H1 (cell line): ENCODE data around the gene TRAPPC5. TPM values are rescaled to one million over a fixed set of nuclear protein-coding genes. Genes with fewer than 3 reads are reported as not detected.

Experiments
- CTCF ChIA-PET: fragments of 300-600 bp; sonication (Branson Sonifier 250); formaldehyde crosslinking; loops from one replicate; lab custom pipeline; 2021; ENCODE audit not compliant: partially characterized antibody; lab: Charles Lee
- POLR2A ChIA-PET: fragments of 300-600 bp; sonication (Branson Sonifier 250); formaldehyde crosslinking; loops from one replicate; lab custom pipeline; 2021; ENCODE audit warnings: inconsistent platforms; ENCODE audit not compliant: partially characterized antibody; lab: Charles Lee
- DNase-seq, 2 experiments: peaks; one replicate each; pipeline versions ENCODE4 v3.0.0 to v3.0.0-alpha.2; 2010 to 2022; ENCODE audit warnings: low spot score in 2 of 2, low read depth in 1 of 2, mixed read lengths in 1 of 2
- FAIRE-seq: peaks from 2 replicates; lab custom pipeline; 2011; peaks lifted over from hg19 to GRCh38; lab: Jason Lieb, UNC
- H2AFZ ChIP-seq: 2 replicates; pipeline ENCODE4 v1.8.1; 2012; ENCODE audit warnings: low read length, inconsistent platforms
- H2AK5ac ChIP-seq: 2 replicates; pipeline ENCODE4 v1.6.1; 2013; ENCODE audit warnings: low read depth, low read length
- H2BK120ac ChIP-seq: replicated peaks from 2 replicates; pipeline ENCODE3; 2013; ENCODE audit warnings: low read depth, low read length, inconsistent platforms
- H2BK12ac ChIP-seq: 2 replicates; pipeline ENCODE4 v1.6.1; 2013; ENCODE audit warnings: low read depth, low read length
- H2BK15ac ChIP-seq: 2 replicates; pipeline ENCODE4 v1.6.1; 2013; ENCODE audit warnings: low read length
- H2BK20ac ChIP-seq: 2 replicates; pipeline ENCODE4 v1.6.1; 2013; ENCODE audit warnings: low read length
- H2BK5ac ChIP-seq: 2 replicates; pipeline ENCODE4 v1.6.1; 2013; ENCODE audit warnings: low read depth, low read length
- H3K14ac ChIP-seq: 2 replicates; pipeline ENCODE4 v1.6.1; 2013; ENCODE audit warnings: inconsistent platforms; ENCODE audit not compliant: insufficient read length
- H3K18ac ChIP-seq: 2 replicates; pipeline ENCODE4 v1.6.1; 2013; ENCODE audit warnings: low read length; ENCODE audit errors: extremely low read depth
- H3K23ac ChIP-seq: 2 replicates; pipeline ENCODE4 v1.6.1; 2013; ENCODE audit warnings: inconsistent platforms; ENCODE audit not compliant: insufficient read length
- H3K23me2 ChIP-seq: 2 replicates; pipeline ENCODE4 v1.6.1; 2013; ENCODE audit warnings: low read depth, low read length
- H3K27ac ChIP-seq: 2 replicates; pipeline ENCODE4 v1.6.1; 2011; ENCODE audit warnings: low read depth, low read length, inconsistent platforms
- H3K27me3 ChIP-seq, 4 experiments: replicated peaks in 1 of 4; 1 replicate in 1 of 4; 2 replicates in 3 of 4; pipeline versions ENCODE4 v1.6.1 to v1.8.1; 2011 to 2013; ENCODE audit warnings: low read length in 3 of 4, mild to moderate bottlenecking in 3 of 4, inconsistent platforms in 2 of 4, mixed read lengths in 2 of 4, moderate library complexity in 1 of 4; ENCODE audit not compliant: control insufficient read depth in 3 of 4, insufficient read depth in 3 of 4; ENCODE audit errors: extremely low read depth in 1 of 4
- H3K36me3 ChIP-seq, 4 experiments: 2 replicates each; pipeline versions ENCODE4 v1.6.1 to v1.8.1; 2011 to 2013; ENCODE audit warnings: mild to moderate bottlenecking in 4 of 4, low read length in 3 of 4, moderate library complexity in 2 of 4, control low read depth in 1 of 4, inconsistent platforms in 1 of 4; ENCODE audit not compliant: insufficient read depth in 4 of 4, control insufficient read depth in 2 of 4
- H3K4ac ChIP-seq: replicated peaks from 2 replicates; pipeline ENCODE3; 2013; ENCODE audit warnings: low read length, low read depth, mixed read lengths, inconsistent platforms; ENCODE audit not compliant: insufficient read length
- H3K4me1 ChIP-seq, 4 experiments: replicated peaks in 1 of 4; 1 replicate in 1 of 4; 2 replicates in 3 of 4; pipeline versions ENCODE4 v1.6.1 to v1.8.1; 2011 to 2013; ENCODE audit warnings: low read length in 3 of 4, inconsistent platforms in 2 of 4, mixed read lengths in 1 of 4; ENCODE audit not compliant: insufficient read depth in 4 of 4, control insufficient read depth in 3 of 4
- H3K4me2 ChIP-seq, 2 experiments: 2 replicates each; pipeline versions ENCODE4 v1.6.1 to v1.8.1; 2011 to 2013; ENCODE audit warnings: low read depth in 2 of 2, low read length in 2 of 2, control low read depth in 1 of 2, inconsistent platforms in 1 of 2, mild to moderate bottlenecking in 1 of 2; ENCODE audit not compliant: insufficient read depth in 1 of 2
- H3K4me3 ChIP-seq, 4 experiments: fragments of 200-600, 300-600 bp in 1 of 4; sonication (generic), shearing (Covaris generic), sonication (Bioruptor Twin) in 1 of 4; 2 replicates each; pipeline versions ENCODE4 v1.5.1 to v1.8.1; 2011 to 2016; ENCODE audit warnings: low read length in 4 of 4, low read depth in 3 of 4, control low read depth in 2 of 4, inconsistent platforms in 2 of 4, mild to moderate bottlenecking in 2 of 4, mixed read lengths in 1 of 4, moderate library complexity in 1 of 4; ENCODE audit not compliant: insufficient read depth in 2 of 4; ENCODE audit errors: extremely low read depth in 1 of 4
- H3K56ac ChIP-seq: replicated peaks from 2 replicates; pipeline ENCODE3; 2013; ENCODE audit warnings: low read depth, mild to moderate bottlenecking, mixed read lengths, low read length, inconsistent platforms; ENCODE audit not compliant: insufficient read length
- H3K79me1 ChIP-seq: 2 replicates; pipeline ENCODE4 v1.6.1; 2013; ENCODE audit warnings: low read depth, low read length, control low read depth
- H3K79me2 ChIP-seq, 2 experiments: 2 replicates each; pipeline versions ENCODE4 v1.6.1 to v1.8.1; 2012 to 2013; ENCODE audit warnings: low read length in 2 of 2, mild to moderate bottlenecking in 2 of 2, inconsistent platforms in 1 of 2; ENCODE audit not compliant: insufficient read depth in 2 of 2, control insufficient read depth in 1 of 2
- H3K9ac ChIP-seq, 4 experiments: replicated peaks in 1 of 4; 1 replicate in 1 of 4; 2 replicates in 3 of 4; pipeline versions ENCODE4 v1.6.1 to v1.8.1; 2011 to 2013; ENCODE audit warnings: low read depth in 3 of 4, low read length in 3 of 4, control low read depth in 2 of 4, mild to moderate bottlenecking in 2 of 4, moderate library complexity in 2 of 4, inconsistent platforms in 1 of 4; ENCODE audit errors: extremely low read depth in 1 of 4
- H3K9me3 ChIP-seq, 2 experiments: 2 replicates each; pipeline versions ENCODE4 v1.6.1 to v1.8.1; 2012 to 2013; ENCODE audit warnings: mild to moderate bottlenecking in 2 of 2, moderate library complexity in 2 of 2, control low read depth in 1 of 2, inconsistent platforms in 1 of 2, low read depth in 1 of 2, low read length in 1 of 2, mixed read lengths in 1 of 2; ENCODE audit not compliant: insufficient read depth in 2 of 2
- H4K20me1 ChIP-seq, 2 experiments: replicated peaks in 1 of 2; 2 replicates each; pipeline versions ENCODE3 to v1.8.1; 2011 to 2013; ENCODE audit warnings: inconsistent platforms in 2 of 2, low read length in 2 of 2, mild to moderate bottlenecking in 1 of 2; ENCODE audit not compliant: insufficient read depth in 2 of 2, control insufficient read depth in 1 of 2
- H4K5ac ChIP-seq: 2 replicates; pipeline ENCODE4 v1.6.1; 2013; ENCODE audit warnings: low read length, low read depth, mixed read lengths, inconsistent platforms; ENCODE audit not compliant: insufficient read length
- H4K8ac ChIP-seq: 2 replicates; pipeline ENCODE4 v1.8.0; 2013; ENCODE audit warnings: mild to moderate bottlenecking, moderate library complexity, low read length, inconsistent platforms; ENCODE audit not compliant: insufficient read depth; ENCODE audit errors: extremely low read depth
- H4K91ac ChIP-seq: replicated peaks from 2 replicates; pipeline ENCODE3; 2013; ENCODE audit warnings: low read length, mixed read lengths, inconsistent platforms; ENCODE audit not compliant: insufficient read length
- CREB1 ChIP-seq: IDR thresholded peaks from 2 replicates; pipeline ENCODE4 v1.6.1; 2012; ENCODE audit warnings: inconsistent platforms
- CTBP2 ChIP-seq: IDR thresholded peaks from 2 replicates; pipeline ENCODE4 v1.7.0; 2011; ENCODE audit warnings: borderline replicate concordance, mild to moderate bottlenecking, moderate library complexity, mixed read lengths, low read length; ENCODE audit not compliant: insufficient read depth, insufficient read length
- KDM4A ChIP-seq: IDR thresholded peaks from one replicate; pipeline ENCODE4 v1.7.1; 2012; ENCODE audit warnings: low read depth, mild to moderate bottlenecking, moderate library complexity, low read length, inconsistent platforms; ENCODE audit not compliant: severe bottlenecking
- RAD21 ChIP-seq, 2 experiments: IDR thresholded peaks in 1 of 2; conservative IDR thresholded peaks in 1 of 2; 2 replicates each; pipeline ENCODE4 v1.6.1; 2011; ENCODE audit warnings: low read depth in 2 of 2, low read length in 2 of 2, improper control_type of control experiment in 1 of 2, inconsistent platforms in 1 of 2, mild to moderate bottlenecking in 1 of 2, moderate library complexity in 1 of 2
- SIN3A ChIP-seq, 2 experiments: IDR thresholded peaks in 1 of 2; conservative IDR thresholded peaks in 1 of 2; 2 replicates each; pipeline ENCODE4 v1.6.1; 2011 to 2012; ENCODE audit warnings: low read length in 2 of 2, improper control_type of control experiment in 1 of 2, low read depth in 1 of 2, mild to moderate bottlenecking in 1 of 2
- SUZ12 ChIP-seq: fragments of 200-600 bp; sonication (generic); IDR thresholded peaks from 2 replicates; pipeline ENCODE4 v1.6.1; 2012; ENCODE audit warnings: mild to moderate bottlenecking, inconsistent platforms, low read length, moderate library complexity, mixed read lengths
- WGBS, 2 experiments: shearing (Covaris generic) in 1 of 2; methylation state at CpG; one replicate each; pipeline versions ENCODE4 v1.1.6 to v1.1.7; 2013 to 2015; ENCODE audit warnings: low lambda C conversion rate in 2 of 2, mixed read lengths in 2 of 2, inconsistent platforms in 1 of 2, low coverage in 1 of 2, missing lambda C conversion rate in 1 of 2; ENCODE audit not compliant: insufficient replicate concordance in 2 of 2, insufficient coverage in 1 of 2, insufficient read length in 1 of 2; ENCODE audit errors: extremely low coverage in 1 of 2, missing lambda C conversion rate in 1 of 2; 5-methylcytosine and 5-hydroxymethylcytosine counted together
- polyA plus RNA-seq, 7 experiments: library from polyadenylated mRNA; depleted of rRNA in 3 of 7; stranded (reverse) in 5 of 7; unstranded in 2 of 7; fragments of >200 nt in 5 of 7; fragments of 200-250 nt in 2 of 7; gene quantifications; 1 replicate in 5 of 7; 2 replicates in 1 of 7; 4 replicates in 1 of 7; pipeline versions ENCODE4 v1.2.1 to v1.2.3, GENCODE V29; 2011 to 2013; ENCODE audit warnings: missing spikeins in 2 of 7, mixed read lengths in 2 of 7
- total RNA-seq: library from RNA; stranded (reverse); fragmentation: NEBNext Ultra II Directional; extraction: Animal tissue kit (Norgen Biotek cat#: 25700); gene quantifications from 2 replicates; pipeline ENCODE4 v1.2.1, GENCODE V29; 2021
- TF ChIP-seq, protein P1 (sequence below): IDR thresholded peaks from 2 replicates; pipeline ENCODE4 v1.6.1; 2012; ENCODE audit warnings: inconsistent platforms
- TF ChIP-seq, protein P2 (sequence below): IDR thresholded peaks from 2 replicates; pipeline ENCODE4 v1.6.1; 2012; ENCODE audit warnings: low read length, inconsistent platforms
- TF ChIP-seq, protein P3 (sequence below): IDR thresholded peaks from 2 replicates; pipeline ENCODE4 v1.6.1; 2011; ENCODE audit warnings: low read length, improper control_type of control experiment

The TRAPPC5 gene
- total and polyA plus RNA-seq, 2 of the 8 experiments (the other 6 are each of a cell fraction or from before 2014, with no cell fraction given), result 109 to 120 TPM

DNA sequence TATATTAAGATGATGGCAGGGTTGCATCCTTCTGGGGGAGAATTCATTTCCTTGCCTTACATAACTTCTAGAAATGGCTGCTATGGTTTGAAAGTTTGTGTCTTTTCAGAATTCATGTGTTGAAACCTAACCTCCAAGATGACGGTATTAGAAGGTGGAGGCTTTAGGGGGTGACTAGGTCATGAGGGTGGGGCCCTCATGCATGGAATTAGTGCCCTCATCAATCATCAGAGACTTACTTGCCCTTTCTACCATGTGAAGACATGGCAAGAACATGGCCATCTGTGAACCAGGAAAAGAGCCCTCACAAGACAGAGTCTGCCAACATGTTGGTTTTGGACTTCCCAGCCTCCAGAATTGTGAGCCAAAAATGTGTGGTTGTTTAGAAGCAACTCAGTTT, 36.1 kb downstream of the TRAPPC5 start:
- Histone ChIP-seq H2BK15ac (no peak overlapping the region), H2AK5ac (no peak overlapping the region), H2BK20ac (no peak overlapping the region), H2BK12ac (no peak overlapping the region), H4K20me1 (no peaks in the 10 kb centered on the region), H3K14ac (no peak overlapping the region), H3K36me3 (no peaks in the 10 kb centered on the region), H2AFZ (no peak overlapping the region), H3K9me3 (peaks cover 0 to 2% of the 10 kb centered on the region in 2 experiments; a peak in 1 of 4 replicates), H3K56ac (no peak overlapping the region), H3K79me1 (no peaks in the 10 kb centered on the region), H2BK5ac (no peak overlapping the region), H3K4me3 (no peak overlapping the region), H3K27ac (no peak overlapping the region), H3K4me2 (no peak overlapping the region), H3K18ac (no peak overlapping the region), H4K5ac (no peak overlapping the region), H3K23ac (no peak overlapping the region), H2BK120ac (no peak overlapping the region), H3K27me3 (no peaks in the 10 kb centered on the region), H3K4me1 (no peaks in the 10 kb centered on the region), H3K4ac (no peak overlapping the region), H3K9ac (no peak overlapping the region), H4K91ac (no peak overlapping the region), H3K79me2 (no peaks in the 10 kb centered on the region), H3K23me2 (no peaks in the 10 kb centered on the region), H4K8ac (no peak overlapping the region)
- CTCF ChIA-PET, result no interaction called here
- FAIRE-seq, result no peak
- 71% methylated on average over 1 of the region's 1 CpG; no CpG with 5 or more reads in 1 of the 2 experiments for WGBS, 2 experiments
- POLR2A ChIA-PET, result no interaction called here
- DNase-seq, result no peak
- TF ChIP-seq, protein P1, sequence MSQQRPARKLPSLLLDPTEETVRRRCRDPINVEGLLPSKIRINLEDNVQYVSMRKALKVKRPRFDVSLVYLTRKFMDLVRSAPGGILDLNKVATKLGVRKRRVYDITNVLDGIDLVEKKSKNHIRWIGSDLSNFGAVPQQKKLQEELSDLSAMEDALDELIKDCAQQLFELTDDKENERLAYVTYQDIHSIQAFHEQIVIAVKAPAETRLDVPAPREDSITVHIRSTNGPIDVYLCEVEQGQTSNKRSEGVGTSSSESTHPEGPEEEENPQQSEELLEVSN, result no peak
- TF ChIP-seq KDM4A (no peak), RAD21 (IDR thresholded peaks at IDR 0.05 in 1 of 2, conservative IDR thresholded peaks at IDR 0.05 in 1 of 2; ENCODE audit: low read depth in 2 of 2, low read length in 2 of 2) (no peak), CTBP2 (no peak), SUZ12 (no peak), SIN3A (conservative IDR thresholded peaks at IDR 0.05 in 1 of 2, IDR thresholded peaks at IDR 0.05 in 1 of 2; ENCODE audit: low read depth in 1 of 2, low read length in 2 of 2) (no peak), CREB1 (no peak)
- TF ChIP-seq, protein P2, sequence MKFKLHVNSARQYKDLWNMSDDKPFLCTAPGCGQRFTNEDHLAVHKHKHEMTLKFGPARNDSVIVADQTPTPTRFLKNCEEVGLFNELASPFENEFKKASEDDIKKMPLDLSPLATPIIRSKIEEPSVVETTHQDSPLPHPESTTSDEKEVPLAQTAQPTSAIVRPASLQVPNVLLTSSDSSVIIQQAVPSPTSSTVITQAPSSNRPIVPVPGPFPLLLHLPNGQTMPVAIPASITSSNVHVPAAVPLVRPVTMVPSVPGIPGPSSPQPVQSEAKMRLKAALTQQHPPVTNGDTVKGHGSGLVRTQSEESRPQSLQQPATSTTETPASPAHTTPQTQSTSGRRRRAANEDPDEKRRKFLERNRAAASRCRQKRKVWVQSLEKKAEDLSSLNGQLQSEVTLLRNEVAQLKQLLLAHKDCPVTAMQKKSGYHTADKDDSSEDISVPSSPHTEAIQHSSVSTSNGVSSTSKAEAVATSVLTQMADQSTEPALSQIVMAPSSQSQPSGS, result no peak
- TF ChIP-seq, protein P3, sequence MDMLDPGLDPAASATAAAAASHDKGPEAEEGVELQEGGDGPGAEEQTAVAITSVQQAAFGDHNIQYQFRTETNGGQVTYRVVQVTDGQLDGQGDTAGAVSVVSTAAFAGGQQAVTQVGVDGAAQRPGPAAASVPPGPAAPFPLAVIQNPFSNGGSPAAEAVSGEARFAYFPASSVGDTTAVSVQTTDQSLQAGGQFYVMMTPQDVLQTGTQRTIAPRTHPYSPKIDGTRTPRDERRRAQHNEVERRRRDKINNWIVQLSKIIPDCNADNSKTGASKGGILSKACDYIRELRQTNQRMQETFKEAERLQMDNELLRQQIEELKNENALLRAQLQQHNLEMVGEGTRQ, result no peak
